Gastroesophageal sphincter (tissue), 3 donors: Measurements from ENCODE around the gene CHTF18.

ENCODE experiments used
- CTCF ChIP-seq, 4 experiments: fragments of 200-600 bp in 2 of 4; fragments of 450-650 bp in 2 of 4; sonication (generic) in 1 of 4; IDR thresholded peaks; one replicate each; pipeline ENCODE4 v1.5.1; 2017 to 2019; ENCODE audit warnings: antibody characterized with exemption in 4 of 4, mild to moderate bottlenecking in 2 of 4, moderate library complexity in 2 of 4
- POLR2AphosphoS5 ChIP-seq: sonication (generic); formaldehyde crosslinking; IDR thresholded peaks from one replicate; pipeline ENCODE4 v1.6.1; 2017; ENCODE audit warnings: antibody characterized with exemption

- TF ChIP-seq POLR2AphosphoS5 = no peak
- TF ChIP-seq CTCF (IDR thresholded peaks at IDR 0.05) = no peak
Observed at GRCh38 chr16:741986-742629, 46.3 kb upstream of the CHTF18 start.
